Measurements from ENCODE around the gene ASAP3. TPM values are rescaled to one million over a fixed set of nuclear protein-coding genes. Genes with fewer than 3 reads are reported as not detected.
A peak's percentile ranks its signal among the peaks of the same experiment; 100 is the strongest.
"Not testable (repeated sequence)": the region's sequence is repeated elsewhere in the genome, so short reads cannot be mapped to it uniquely, and the experiment has no call there.

The ASAP3 gene
- total and polyA plus RNA-seq, 12 donors, result 22.4 to 122 (median 77.3) TPM

GRCh38 chr1:23381233-23381885 is 102.6 kb downstream of the ASAP3 start:
- peaks cover 0 to 8% of the 10 kb centered on the region in 2 donors for H3K36me3 ChIP-seq (replicated peaks in 1 of 2)
- no peak overlapping the region for H3K27ac ChIP-seq
- H3K4me3 ChIP-seq, result no peak overlapping the region
- intact Hi-C loops (cut with DNase I), result no loop called here
- H3K9me3 ChIP-seq (replicated peaks in 1 of 3), result no peaks in the 10 kb centered on the region
- H3K4me1 ChIP-seq (replicated peaks in 1 of 2), result peaks cover 10 to 28% of the 10 kb centered on the region in 2 donors
- DNase-seq, result no peak
- H3K27me3 ChIP-seq, result no peaks in the 10 kb centered on the region
- TF ChIP-seq CTCF (IDR thresholded peaks at IDR 0.05), result no peak
- no peak for TF ChIP-seq POLR2A (IDR thresholded peaks at IDR 0.05)
- 83 to 90% (median 88%) methylated on average over 5 of the region's 5 CpGs for WGBS, 4 donors

GRCh38 chr1:23380719-23381118 is 103.3 kb downstream of the ASAP3 start:
- Histone ChIP-seq H3K4me3 (no peak overlapping the region), H3K9me3 (replicated peaks in 1 of 3) (no peaks in the 10 kb centered on the region), H3K27ac (no peak overlapping the region), H3K4me1 (replicated peaks in 1 of 2) (peaks cover 10 to 28% of the 10 kb centered on the region in 2 donors), H3K27me3 (no peaks in the 10 kb centered on the region), H3K36me3 (replicated peaks in 1 of 2) (peaks cover 0 to 7% of the 10 kb centered on the region in 2 donors)
- DNase-seq, result no peak
- WGBS, 4 donors, result 57 to 79% (median 61%) methylated on average over 4 to 5 of the region's 5 CpGs
- intact Hi-C loops (cut with DNase I), result no loop called here
- TF ChIP-seq POLR2A (IDR thresholded peaks at IDR 0.05) (no peak), CTCF (IDR thresholded peaks at IDR 0.05) (no peak)

- H3K27me3 ChIP-seq; H3K4me3 ChIP-seq; intact Hi-C loops (cut with DNase I); H3K36me3 ChIP-seq (replicated peaks in 1 of 2); H3K27ac ChIP-seq; H3K9me3 ChIP-seq (replicated peaks in 1 of 3): not testable (repeated sequence)
- DNase-seq, result peak in 1 of 7 donors; percentile 14
- 55 to 64% (median 60%) methylated on average over 4 of the region's 4 CpGs for WGBS, 4 donors
- peaks cover 10 to 28% of the 10 kb centered on the region in 2 donors for H3K4me1 ChIP-seq (replicated peaks in 1 of 2)
Observed at GRCh38 chr1:23380236-23380635, 103.7 kb downstream of the ASAP3 start.

Other genes with a start within 250 kb of the ASAP3 start
- 100 to 1,000 TPM in 4 of 9 donors, 10 to 100 TPM in 5; 36.5 to 141 (median 96.3) TPM for gene HNRNPR, start 139.9 kb downstream of the ASAP3 start, total RNA-seq
- gene HNRNPR, start 139.9 kb downstream of the ASAP3 start, polyA plus RNA-seq, result 100 to 1,000 TPM in 1 of 3 donors, 10 to 100 TPM in 2; 51.7 to 190 (median 83.1) TPM
- 10 to 100 TPM in 8 of 9 donors, 1 to 10 TPM in 1; 7.8 to 43.7 (median 27.4) TPM for gene ZNF436, start 114.3 kb downstream of the ASAP3 start, total RNA-seq
- 10 to 100 TPM; 10.1 to 16.2 (median 13.3) TPM for gene ZNF436, start 114.3 kb downstream of the ASAP3 start, polyA plus RNA-seq
- 100 to 1,000 TPM in 6 of 9 donors, 10 to 100 TPM in 3; 23.6 to 171 (median 122) TPM for gene TCEA3, start 59.4 kb downstream of the ASAP3 start, total RNA-seq
- 100 to 1,000 TPM in 2 of 3 donors, 10 to 100 TPM in 1; 51.8 to 132 (median 102) TPM for gene TCEA3, start 59.4 kb downstream of the ASAP3 start, polyA plus RNA-seq
- 1 to 10 TPM in 1 of 9 donors, under 1 TPM in 7, not detected in 1; 0.12 to 3.7 (median 0.48) TPM for gene E2F2, start 47.1 kb upstream of the ASAP3 start, total RNA-seq
- under 1 TPM; 0.07 to 0.35 (median 0.16) TPM for gene E2F2, start 47.1 kb upstream of the ASAP3 start, polyA plus RNA-seq
- gene ID3, start 75.3 kb upstream of the ASAP3 start, total RNA-seq, result 100 to 1,000 TPM in 5 of 9 donors, 10 to 100 TPM in 4; 55.3 to 213 (median 103) TPM
- 100 to 1,000 TPM in 2 of 3 donors, 10 to 100 TPM in 1; 28.8 to 133 (median 114) TPM for gene ID3, start 75.3 kb upstream of the ASAP3 start, polyA plus RNA-seq
- gene RPL11, start 207.6 kb upstream of the ASAP3 start, total RNA-seq, result 1,000 to 10,000 TPM in 1 of 9 donors, 100 to 1,000 TPM in 8; 685 to 1,692 (median 842) TPM
- 1,000 to 10,000 TPM; 1,450 to 2,028 (median 1,673) TPM for gene RPL11, start 207.6 kb upstream of the ASAP3 start, polyA plus RNA-seq

Data from adrenal gland (tissue), 12 donors.